NB4 (cell line): Measurements from ENCODE around the gene SLC24A4.

Experiments used
- DNase-seq: peaks from one replicate; pipeline ENCODE4 v3.0.0; 2010; ENCODE audit warnings: low read depth
- H3K4me3 ChIP-seq: one replicate; pipeline ENCODE4 v1.5.1; 2011; ENCODE audit warnings: mild to moderate bottlenecking, low read depth, low read length, moderate library complexity
- MYC ChIP-seq: IDR thresholded peaks from 2 replicates; pipeline ENCODE4 v1.6.1; 2011; ENCODE audit warnings: low read depth, low read length
- POLR2A ChIP-seq: IDR thresholded peaks from 2 replicates; pipeline ENCODE4 v1.6.1; 2011; ENCODE audit warnings: mild to moderate bottlenecking; ENCODE audit not compliant: insufficient read length; ENCODE audit errors: extremely low read depth
- TF ChIP-seq, protein P1 (sequence below): IDR thresholded peaks from 2 replicates; pipeline ENCODE4 v1.6.1; 2011; ENCODE audit warnings: low read depth, low read length
- TF ChIP-seq, protein P2 (sequence below): IDR thresholded peaks from one replicate; pipeline ENCODE4 v1.5.1; 2012; ENCODE audit warnings: low read depth, low read length

The SLC24A4 gene

DNA sequence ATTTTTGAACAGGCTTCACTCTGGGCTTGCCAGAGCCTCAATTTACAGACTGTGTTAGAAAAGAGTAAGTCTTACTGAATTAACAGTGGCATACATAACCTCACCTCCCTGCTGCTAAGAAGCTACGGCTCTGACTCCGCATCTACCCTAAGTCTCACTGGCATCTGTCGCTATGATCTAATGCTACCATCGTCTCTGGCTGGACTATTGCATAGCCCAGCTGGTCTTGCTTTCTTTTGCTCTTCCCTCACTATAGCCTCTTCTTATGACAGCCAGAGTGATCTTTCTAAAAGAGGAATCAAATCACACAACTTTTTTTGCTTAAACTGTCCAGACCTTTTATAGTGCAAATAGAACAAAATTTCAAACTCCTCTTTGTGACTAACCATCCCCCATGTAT is 81.1 kb downstream of the SLC24A4 start:
- TF ChIP-seq MYC, result no peak
- TF ChIP-seq, protein P1, sequence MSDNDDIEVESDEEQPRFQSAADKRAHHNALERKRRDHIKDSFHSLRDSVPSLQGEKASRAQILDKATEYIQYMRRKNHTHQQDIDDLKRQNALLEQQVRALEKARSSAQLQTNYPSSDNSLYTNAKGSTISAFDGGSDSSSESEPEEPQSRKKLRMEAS, result no peak
- TF ChIP-seq, protein P2, sequence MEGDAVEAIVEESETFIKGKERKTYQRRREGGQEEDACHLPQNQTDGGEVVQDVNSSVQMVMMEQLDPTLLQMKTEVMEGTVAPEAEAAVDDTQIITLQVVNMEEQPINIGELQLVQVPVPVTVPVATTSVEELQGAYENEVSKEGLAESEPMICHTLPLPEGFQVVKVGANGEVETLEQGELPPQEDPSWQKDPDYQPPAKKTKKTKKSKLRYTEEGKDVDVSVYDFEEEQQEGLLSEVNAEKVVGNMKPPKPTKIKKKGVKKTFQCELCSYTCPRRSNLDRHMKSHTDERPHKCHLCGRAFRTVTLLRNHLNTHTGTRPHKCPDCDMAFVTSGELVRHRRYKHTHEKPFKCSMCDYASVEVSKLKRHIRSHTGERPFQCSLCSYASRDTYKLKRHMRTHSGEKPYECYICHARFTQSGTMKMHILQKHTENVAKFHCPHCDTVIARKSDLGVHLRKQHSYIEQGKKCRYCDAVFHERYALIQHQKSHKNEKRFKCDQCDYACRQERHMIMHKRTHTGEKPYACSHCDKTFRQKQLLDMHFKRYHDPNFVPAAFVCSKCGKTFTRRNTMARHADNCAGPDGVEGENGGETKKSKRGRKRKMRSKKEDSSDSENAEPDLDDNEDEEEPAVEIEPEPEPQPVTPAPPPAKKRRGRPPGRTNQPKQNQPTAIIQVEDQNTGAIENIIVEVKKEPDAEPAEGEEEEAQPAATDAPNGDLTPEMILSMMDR, result no peak
- no peak for TF ChIP-seq POLR2A
- DNase-seq, result no peak
- no peak overlapping the region for H3K4me3 ChIP-seq

DNA sequence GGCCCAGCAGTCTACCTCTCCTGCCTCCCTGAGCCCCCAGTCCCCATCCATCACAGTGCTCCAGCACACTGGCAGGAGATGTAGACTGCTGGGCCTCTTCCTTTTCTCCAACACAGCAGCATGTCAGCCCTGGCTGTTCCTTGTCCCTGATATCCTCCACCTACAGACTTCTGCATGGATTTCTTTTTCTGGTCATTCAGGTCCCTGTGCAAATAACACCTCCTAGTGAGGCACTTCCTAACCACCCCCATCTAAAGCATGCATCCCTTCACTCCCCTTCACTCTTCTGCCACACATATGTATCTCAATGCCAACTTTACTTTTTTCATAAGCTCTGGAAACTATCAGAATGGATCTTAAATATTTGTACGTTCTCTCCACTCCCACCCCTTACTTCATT is 81.5 kb downstream of the SLC24A4 start:
- TF ChIP-seq, protein P1, result no peak
- TF ChIP-seq MYC (no peak), POLR2A (no peak)
- TF ChIP-seq, protein P2, result no peak
- H3K4me3 ChIP-seq, result no peak overlapping the region
- DNase-seq, result no peak

DNA sequence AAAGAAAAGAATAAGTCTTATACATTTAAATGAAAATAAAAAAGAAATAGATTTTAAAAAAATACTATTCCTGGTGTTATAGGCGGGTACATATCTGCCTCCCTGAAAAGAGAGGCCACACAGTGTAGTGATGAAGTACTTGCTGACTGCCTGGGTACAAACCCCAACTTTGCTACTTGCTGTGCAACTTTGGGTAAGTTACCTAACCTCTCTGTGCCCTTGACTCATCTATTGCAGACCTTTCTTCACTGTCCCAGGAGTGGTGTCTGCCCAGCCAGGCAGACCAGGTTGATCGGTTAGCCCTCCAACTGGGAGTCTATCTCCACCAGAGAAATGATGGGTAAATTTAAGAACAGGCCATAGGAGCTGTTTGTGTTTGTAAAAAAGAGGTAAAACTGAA is 82.0 kb downstream of the SLC24A4 start:
- no peak overlapping the region for H3K4me3 ChIP-seq
- no peak for DNase-seq
- TF ChIP-seq, protein P1, result no peak
- no peak for TF ChIP-seq MYC
- TF ChIP-seq, protein P2, result no peak
- TF ChIP-seq POLR2A, result no peak

DNA sequence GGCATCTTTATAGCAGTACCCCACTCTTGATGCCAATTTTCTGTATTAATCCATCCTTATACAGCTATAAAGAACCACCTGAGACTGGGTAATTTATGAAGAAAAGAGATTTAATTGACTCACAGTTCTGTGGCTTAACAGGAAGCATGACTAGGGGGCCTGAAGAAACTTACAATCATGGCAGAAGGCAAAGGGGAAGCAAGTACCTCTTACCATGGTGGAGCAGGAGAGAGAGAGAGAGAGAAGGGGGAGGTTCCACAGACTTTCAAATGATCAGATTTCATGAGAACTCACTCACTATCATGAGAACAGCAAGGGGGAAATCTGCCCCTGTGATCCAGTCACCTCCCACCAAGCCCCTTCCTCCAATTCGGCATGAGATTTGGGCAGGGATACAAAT is 84.4 kb downstream of the SLC24A4 start:
- TF ChIP-seq, protein P2, result no peak
- TF ChIP-seq, protein P1, result no peak
- no peak for TF ChIP-seq POLR2A
- no peak for TF ChIP-seq MYC
- DNase-seq, result peak; percentile 65

DNA sequence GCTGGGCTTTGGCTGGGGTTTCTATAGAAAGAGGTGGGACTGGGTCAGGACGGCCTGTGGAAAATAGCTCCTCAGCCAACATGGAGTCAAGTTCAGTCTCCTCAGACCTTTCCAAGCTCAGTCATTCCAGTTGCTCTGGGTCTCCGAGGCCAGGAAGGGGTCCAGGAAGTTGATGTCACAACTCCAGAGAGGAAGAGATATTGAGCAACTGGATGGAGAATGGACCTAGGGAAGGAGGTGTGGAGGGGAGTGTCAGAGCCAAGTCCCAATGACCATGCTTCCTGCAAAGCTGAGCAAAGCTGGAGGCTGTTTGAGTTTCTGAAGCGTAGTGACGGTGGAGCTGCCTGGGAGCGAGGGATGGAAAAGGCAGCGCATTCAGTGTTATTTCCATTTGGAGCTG is 86.1 kb downstream of the SLC24A4 start:
- TF ChIP-seq MYC (no peak), POLR2A (no peak)
- TF ChIP-seq, protein P1, result no peak
- TF ChIP-seq, protein P2, result no peak
- DNase-seq, result no peak
- H3K4me3 ChIP-seq, result no peak overlapping the region

More for the DNA sequence above, 84.4 kb downstream of the SLC24A4 start:
- no peak overlapping the region for H3K4me3 ChIP-seq

DNA sequence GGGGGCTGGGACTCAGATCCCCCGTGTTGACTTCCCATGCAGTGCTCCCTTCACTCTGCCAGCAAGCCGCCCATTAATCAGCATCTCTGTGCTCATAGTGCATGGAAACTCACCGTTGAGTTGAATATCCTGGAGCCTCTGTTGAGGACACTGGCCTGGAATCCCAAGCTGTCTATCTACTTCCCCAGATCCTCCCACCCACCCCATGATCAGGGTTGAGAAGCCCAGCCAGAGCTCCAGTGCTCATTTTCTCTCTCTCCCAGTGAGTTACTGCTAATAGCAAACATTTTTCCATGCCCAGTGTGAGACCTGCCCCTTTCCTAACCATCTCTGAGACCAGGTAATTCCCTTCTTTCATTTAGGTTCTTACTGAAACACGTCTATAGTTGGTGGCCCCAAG is 88.2 kb downstream of the SLC24A4 start:
- TF ChIP-seq MYC, result no peak
- no peak for TF ChIP-seq POLR2A
- TF ChIP-seq, protein P1, result no peak
- TF ChIP-seq, protein P2, result no peak
- no peak overlapping the region for H3K4me3 ChIP-seq
- DNase-seq, result no peak
